ENCODE results near the gene GLTPD2.

The GLTPD2 gene

DNA sequence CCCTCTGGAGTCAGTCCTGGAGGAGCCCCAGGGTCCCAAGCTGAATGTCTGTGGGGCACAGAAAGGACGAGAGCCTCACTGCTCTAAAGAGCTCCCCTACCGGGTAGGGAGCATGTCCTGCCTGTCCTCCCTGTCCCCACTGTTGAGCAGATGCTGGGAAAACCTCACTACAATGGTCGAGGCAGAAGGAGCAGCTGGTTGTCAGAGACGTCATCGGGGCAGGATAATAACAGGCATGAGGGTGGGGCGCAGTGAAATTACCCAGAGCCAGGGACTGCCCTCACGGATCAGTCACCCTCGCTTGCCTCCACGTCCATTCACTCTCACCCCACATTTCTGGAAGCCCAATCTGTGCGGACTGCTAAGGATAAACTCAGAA is 16.5 kb upstream of the GLTPD2 start:
- no peak for DNase-seq

DNA sequence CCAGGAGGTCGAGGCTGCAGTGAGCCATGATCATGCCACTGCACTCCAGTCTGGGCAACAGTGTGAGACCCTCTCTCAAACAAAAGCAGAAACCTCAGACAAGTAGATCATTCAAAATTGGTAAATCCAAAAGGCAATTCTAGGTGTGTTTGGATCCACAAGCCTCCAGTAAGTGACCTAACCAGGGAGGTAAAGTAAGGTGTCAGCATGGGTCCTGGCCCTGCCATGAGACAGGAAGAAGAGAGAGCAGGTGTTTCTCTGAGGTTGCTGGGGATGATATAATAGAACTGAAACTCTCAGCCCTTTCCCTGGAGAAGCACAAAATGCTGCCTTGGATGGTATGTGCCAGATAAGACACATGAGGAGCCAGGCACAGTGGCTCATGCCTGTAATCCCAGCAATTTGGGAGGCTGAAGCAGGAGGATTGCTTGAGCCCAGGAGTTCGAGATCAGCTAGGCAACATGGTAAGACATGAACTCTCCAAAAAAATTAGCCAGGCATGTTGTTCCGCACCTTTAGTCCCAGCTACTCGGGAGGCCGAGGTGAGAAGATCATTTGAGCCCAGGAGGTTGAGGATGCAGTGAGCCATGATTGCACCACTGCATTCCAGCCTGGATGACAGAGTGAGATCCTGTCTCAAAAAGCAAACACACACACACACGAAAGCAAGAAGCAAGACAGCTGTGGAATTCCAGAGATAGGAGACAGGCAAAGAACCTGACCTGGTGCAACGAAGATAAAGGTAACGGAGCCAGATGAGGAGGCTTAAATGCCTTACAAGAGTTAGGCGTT is 10.6 kb upstream of the GLTPD2 start:
- no peak for DNase-seq

DNA sequence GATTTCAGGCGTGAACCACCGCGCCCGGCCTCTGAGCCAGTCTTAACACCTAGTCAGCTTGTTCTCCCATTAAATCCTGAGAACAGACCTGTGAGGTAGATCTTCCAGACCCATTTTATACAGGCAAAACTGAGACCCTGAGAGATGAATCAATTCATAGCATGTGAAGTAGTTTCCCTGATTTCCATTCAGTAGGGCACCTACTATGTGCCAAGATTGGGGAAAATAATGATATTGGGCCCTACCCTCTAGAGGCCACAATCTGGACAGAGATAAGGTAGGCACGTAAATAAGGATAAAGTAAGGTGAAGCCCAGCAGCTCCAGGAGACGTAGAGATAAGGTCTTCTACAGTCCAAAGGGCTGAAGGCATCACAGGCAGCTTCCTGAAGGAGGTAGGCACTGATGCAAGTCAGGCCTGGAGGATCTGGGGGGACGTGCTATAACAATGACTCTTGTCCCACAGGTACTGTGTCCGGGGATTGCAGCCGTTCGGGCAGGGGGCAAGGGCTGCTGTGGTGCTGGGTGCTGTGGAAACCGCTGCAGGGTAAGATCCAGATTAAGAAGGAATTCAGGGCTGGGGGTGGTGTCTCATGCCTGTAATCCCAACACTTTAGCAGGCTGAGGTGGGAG is 8.3 kb upstream of the GLTPD2 start:
- DNase-seq, result no peak

DNA sequence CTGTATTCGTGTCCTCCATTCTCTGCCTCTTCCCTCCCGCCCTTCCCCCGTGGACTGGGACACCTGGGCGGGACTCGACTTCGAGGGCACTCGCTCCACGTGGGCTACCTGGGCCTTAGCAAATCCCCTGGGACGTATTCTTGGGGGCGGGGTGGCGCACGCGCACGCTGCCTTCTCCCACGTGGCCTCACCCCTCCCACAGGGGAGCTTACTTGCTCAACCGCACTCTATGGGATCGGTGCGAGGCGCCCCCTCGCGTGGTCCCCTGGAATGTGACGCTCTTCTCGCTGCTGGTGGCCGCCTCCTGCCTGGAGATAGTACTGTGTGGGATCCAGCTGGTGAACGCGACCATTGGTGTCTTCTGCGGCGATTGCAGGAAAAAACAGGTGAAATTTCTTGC is 6.1 kb upstream of the GLTPD2 start:
- peak; percentile 4 for DNase-seq

DNA sequence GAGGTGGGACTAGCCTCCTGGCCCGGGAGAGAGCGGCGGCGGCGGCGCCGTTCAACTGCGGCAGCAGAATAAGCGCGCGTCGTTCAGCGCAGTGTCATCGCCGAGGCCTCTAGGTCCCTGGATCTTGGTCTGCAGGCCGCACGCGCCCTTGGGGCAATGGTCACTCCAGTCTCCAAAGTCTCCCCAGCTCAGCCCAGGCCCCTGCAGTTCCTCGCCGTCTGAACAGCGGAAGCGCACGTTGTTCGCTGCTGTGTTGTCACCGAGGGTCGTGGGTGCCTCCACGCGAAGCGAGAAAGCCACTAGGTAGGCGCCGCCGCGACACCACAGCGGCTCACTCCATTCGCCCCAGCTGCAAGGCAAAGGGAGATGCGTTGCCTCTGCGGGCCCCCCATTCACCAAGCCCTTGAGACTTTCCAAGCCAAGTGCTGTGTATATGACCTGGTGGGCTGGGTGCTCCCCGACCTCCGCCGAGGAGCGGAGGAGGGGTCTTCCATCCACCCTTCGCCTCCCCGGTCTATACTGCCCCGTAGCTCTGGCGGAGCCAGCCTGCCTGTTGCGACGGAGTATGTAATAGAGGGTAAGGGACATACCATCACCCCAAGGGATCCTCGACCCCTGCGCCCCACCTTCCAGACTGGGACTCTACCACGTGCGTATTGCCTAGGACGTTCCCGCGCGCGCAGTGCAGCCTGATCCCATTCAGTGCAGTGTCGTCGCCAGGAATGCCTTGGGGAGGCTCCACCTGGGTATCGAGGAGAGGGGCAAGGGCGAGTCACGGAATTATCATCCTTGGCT is 3.3 kb upstream of the GLTPD2 start:
- no peak for DNase-seq

DNA sequence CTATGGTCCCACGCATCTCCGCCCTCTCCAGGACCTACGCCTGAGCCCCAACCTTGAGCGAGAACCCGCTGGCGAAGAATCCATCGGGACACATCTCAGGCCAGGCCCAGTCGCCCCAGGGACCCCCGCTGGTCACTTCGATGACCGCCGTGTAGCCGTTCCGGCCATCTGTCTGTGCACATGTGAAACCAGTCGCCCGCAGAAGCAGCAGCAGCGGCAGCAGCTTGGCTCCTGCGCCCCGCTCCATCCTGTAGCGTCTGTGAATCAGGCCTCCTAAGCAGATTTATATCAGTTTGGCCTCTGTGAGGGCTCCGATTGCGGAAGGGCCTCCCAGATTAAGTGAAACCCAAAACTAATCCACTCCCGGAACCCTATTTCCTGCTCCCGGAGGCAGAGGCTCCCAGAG is 2.7 kb upstream of the GLTPD2 start, which contains the start of gene VMO1:
TSS of gene VMO1 (minus strand) at position 259 of the 406 bp plus-strand sequence. CDS start at position 247, 12 bp downstream.
- DNase-seq, result no peak

DNA sequence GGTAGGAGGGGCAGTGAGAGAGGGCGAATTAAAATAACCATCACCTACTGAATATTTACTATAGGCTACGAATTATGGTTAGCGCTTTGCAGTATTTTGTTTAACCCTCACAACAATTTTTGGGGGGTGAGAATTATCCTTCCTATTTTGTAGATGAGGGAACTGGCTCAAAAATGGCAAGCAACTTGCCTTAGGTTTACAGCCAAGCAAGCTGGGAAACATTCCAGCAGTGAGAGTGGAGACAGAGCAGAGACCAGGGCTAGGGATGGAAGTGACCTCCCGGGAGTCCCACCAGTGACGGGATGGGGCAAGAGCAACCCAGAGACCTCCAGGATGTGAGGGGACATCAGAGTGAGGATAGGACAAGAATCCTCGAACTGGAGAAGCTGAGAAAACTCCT is 2.2 kb upstream of the GLTPD2 start:
- DNase-seq, result no peak

DNA sequence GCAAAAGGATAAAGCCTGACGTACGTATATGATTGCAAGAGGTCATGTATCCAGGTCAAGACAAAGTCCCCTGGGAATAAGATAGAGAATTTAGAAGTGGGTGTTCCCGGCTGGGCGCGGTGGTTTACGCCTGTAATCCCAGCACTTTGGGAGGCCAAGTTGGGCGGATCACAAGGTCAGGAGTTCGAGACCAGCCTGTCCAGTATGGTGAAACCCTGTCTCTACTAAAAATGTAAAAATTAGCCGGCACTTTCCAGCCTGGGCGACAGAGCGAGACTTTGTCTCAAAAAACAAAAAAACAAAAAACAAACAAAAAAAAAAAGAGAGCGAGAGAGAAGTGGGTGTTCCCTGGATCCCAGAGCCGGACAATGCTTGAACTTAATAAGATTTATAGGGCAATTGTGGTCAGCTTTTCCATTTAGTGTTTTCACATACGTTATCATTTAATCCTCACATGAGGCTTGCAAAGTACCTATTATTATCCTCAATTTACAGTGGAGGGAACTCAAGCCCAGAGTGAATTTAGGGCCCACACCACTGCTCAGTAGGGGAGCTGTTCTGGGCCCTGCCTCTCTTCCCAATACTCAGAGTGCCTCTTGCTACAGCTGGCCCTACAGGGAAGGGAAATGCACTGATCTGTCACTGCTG is 481 bp upstream of the GLTPD2 start:
- DNase-seq, result no peak

DNA sequence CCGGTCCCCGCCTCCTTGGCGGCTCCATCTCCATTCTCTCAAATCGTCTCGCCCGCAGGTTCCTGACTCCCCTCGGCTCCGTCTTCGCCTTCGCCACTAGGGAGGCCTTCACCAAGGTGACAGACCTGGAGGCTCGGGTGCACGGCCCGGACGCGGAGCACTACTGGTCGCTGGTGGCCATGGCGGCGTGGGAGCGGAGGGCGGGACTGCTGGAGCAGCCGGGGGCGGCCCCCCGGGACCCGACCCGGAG is 862 bp downstream of the GLTPD2 start:
- peak; percentile 72 for DNase-seq

DNA sequence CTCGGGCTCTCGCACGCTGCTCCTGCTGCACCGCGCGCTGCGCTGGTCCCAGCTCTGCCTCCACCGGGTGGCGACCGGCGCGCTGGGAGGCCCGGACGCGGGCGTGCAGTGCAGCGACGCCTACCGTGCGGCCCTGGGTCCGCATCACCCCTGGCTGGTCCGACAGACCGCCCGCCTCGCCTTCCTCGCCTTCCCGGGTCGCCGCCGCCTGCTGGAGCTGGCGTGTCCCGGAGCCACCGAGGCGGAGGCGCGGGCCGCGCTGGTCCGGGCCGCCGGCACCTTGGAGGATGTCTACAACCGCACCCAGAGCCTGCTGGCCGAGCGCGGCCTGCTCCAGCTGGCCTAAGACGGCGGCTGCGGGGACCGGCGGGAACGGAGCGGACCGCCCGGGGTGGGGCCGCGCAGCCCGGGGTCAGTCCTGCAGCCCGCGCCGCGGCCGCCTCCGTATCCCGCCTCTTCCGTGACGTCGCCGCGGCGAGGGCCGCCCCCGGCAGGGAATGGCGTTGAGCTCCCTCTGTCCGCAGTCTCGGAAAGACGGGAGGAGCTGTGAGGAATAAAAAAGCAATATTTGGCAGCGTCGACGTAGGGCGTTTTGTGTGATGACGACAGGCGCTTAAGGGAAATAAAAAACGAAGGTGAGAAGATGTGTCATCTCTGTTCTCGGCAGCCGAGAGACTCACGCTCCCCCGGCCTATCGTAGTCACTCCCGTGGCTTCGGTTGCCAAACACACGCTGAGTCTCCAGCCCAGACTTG is 1.4 kb downstream of the GLTPD2 start:
- DNase-seq, result peak; percentile 86

DNA sequence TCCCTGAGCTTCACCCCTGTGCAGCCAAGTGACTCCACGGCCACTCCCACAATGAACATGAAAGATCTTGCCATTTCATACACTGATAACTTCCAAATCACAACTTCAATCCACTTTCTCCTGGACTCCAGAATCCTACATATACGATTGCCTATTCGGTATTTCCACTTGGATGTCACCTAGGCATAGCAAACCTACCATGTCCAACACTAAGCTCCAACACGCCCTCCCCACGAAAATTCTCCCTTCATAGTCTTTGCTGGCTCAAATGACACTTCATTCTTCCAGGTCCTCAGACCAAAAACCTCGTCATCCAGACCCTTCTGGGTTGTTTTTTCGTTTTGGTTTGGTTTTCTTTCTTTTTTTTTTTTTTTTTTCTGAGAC is 1.9 kb downstream of the GLTPD2 start:
- DNase-seq, result no peak

DNA sequence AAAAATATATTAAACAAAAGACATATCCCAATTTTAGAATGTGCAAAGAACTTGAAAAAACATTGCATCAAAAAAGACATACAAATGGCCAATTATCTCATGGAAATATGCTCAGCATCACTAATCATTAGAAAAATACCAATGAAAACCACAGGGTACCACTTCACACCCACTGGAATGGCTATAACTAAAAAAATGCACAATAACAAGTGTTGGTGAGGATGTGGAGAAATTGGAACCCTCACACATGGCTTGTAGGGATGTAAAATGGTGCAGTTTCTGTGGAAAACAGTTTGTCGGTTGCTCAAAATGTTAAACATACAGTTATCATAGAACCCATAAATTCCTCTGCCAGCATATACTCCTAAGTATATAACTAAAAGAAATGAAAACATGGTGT is 6.4 kb downstream of the GLTPD2 start:
- no peak for DNase-seq

DNA sequence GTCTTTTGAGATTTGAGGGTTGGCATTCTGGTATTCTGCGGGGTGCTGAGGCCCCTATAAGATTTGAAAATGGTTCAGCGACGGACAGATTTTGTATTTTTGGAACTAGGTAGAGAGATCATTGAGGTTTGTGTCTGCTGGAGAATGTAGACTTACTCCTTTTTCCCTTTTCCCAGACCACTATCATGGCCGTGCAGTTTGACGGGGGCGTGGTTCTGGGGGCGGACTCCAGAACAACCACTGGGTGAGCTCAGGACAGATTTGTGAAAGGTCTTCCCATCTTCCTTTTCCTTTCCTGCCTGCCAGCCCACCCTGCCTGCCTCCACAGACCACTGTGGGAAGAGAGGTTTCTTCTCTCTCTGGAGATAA is 7.8 kb downstream of the GLTPD2 start:
- peak; percentile 17 for DNase-seq

DNA sequence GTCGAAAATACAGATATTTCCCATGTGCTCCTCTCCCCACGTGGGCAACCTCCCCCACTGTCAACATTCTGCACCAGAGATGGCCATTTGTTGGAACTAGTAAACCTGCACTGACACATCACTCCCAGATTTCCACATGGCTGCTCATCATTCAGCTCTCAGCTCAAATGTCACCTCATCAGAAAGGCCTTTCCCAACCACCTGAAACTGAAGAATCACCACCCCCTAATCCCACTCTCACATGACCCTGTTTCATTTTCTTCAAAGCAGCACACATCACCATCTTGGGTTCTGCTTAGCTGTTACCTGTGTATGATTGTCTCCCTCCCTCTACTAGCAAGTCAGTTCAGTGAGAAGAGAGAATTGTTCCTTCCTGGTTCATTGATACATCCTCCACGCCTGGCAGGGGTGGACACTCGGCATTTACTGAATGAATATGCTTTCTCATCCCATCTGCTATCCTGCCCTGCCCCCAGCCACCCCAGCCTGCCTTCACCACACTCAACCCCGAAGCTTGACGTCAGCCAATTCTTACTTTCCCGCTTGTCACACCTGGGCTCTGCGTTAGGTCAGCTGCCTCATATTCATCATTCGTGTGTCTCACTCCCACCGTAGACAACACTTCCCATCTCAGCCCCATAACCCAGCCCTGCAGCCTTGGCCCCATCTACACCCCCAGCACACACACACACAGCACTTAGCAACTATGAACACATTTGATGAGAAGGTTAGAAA is 11.9 kb downstream of the GLTPD2 start:
- DNase-seq, result peak; percentile 58

DNA sequence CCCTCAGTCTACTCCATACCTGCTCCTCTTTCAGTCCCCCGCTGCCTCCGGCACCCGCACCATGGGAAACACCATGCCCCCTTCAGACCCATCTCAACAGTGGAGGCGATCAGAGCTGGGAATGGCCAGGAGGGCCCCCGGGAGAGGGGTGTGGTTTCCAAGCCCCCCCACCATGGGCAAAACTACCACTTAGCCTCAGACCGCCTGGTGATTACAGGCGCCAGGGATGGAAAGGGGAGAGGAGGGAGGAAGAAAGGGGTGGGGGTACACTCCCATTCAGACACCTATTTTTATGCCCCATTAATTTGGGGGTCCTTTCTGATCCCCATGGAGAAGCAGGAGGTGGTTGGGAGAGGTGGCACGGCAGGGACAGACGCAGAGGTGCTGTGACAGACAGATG is 13.5 kb downstream of the GLTPD2 start, which contains the start of gene C17orf114:
TSS of gene C17orf114 (minus strand) at position 101 of the 400 bp plus-strand sequence.
- no peak for DNase-seq

DNA sequence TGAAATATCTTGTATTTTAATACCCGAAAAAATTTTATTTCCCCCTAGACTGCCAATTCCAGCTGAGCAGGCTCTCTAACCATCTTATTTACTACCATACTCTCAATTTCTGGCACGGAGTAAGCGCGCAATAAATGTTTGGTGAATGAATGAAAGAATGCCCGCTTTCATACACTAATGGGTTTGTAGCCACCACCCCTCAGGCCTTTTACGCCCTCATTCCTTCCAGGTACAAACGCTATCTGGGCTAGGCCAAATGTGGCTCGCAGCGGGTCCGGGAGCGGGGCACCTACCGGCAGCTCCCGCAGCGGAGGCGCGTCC is 17.7 kb downstream of the GLTPD2 start:
- DNase-seq, result peak; percentile 43

DNA sequence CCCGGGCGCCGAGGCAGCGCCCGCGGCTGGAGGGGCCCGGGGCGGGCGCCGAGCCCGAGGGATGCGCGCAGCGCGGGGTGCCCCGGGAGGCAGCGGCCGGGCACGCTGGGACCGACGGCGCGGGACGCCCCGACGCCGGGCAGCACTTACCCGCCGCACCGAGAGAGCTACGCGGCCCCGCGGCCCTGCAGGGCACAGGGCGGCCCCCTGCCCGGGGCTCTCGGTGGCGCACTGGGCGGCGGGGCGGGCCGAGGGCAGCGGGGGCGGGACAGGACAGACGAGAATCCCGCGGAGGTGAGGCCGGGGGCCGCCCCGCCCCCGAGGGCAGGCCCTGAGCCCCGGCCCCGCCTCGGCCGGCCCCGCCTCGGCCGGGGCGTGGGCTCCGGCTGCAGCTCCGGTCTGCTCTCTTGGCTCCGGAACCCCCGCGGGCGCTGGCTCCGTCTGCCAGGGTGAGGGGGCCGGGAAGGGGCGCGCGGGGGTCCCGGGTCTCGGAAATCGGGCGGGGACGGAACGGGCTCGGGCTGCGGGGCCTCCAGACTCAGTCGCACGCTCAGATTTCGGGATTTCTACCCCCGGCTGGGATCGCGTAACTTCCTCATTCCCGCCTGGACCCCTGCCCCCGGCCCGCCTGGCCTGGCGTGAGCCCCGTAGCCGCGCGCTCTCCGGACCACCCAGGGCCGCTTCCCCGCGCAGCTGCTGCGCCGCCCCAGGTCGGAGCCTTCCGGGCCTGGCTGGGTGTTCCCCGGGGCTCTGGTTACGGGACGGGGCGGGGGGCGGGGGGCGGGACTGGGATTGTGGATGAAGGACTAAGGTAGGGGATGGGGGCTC is 18.2 kb downstream of the GLTPD2 start, which contains the start of gene PLD2:
TSS of gene PLD2 (plus strand) at position 376 of the 828 bp plus-strand sequence. CDS start 621 bp downstream, outside the sequence.
- DNase-seq, result peak; percentile 82

DNA sequence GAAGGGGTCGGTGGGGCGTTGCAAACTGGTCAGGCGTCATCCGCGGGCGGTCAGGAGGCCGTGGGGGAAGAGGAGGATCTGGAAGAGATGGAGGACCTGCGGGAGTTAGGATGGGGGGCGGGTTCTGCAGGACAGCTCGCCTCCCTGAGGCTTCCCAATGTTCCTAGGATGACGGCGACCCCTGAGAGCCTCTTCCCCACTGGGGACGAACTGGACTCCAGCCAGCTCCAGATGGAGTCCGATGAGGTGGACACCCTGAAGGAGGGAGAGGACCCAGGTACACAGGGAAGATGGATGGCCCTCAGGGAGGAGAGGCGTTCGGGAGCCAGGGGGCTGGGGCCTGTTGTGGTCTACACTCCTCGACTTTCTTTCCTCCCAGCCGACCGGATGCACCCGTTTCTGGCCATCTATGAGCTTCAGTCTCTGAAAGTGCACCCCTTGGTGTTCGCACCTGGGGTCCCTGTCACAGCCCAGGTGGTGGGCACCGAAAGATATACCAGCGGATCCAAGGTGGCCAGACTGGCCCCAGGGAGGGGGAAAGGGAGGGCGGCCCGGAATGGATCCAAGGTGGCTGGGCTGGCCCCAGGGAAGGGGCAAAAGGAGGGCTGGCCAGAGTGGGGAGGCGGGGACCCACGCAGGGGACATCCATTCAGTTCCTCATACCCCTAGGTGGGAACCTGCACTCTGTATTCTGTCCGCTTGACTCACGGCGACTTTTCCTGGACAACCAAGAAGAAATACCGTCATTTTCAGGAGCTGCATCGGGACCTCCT is 19.0 kb downstream of the GLTPD2 start:
- DNase-seq, result no peak

DNA sequence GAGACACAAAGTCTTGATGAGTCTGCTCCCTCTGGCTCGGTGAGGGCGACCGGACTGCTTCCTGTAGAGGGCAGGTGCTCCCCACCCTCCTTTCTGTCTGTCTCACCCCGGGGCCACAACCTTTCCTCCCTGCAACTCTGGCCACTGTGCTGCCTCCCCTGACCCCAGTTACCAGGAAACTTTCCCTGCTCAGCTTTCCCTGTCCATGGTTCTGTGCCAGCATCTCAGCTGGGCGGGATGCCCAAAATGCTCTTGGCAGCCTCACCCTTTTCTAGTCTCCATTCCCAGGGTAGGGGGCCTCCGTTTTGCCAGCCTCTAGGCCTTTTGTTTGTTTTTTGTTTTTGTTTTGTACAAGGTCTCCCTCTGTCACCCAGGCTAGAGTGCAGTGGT is 19.6 kb downstream of the GLTPD2 start:
- no peak for DNase-seq

DNA sequence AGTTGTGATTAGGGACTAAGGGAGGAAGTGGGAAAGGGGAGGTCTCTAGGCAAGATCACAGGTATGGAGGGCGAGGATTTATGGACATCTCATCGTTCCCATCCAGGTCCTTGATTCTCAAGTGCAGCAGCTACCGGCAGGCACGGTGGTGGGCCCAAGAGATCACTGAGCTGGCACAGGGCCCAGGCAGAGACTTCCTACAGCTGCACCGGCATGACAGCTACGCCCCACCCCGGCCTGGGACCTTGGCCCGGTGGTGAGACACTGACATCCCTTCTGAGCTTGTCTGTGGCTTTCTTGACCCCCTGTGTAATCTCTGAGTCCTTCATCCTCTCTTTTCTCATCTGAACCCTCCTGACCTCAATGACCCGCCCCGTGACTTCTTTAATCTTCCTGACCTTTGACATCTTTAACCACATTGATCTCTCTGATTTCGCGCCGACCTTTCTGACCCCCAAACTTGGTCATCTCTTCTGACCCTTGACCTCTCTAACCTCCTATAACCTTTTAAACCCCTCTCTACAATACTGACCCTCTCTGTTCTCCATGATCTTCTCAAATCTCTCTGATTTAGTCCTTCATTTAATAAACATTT is 22.0 kb downstream of the GLTPD2 start:
- DNase-seq, result no peak
